K562 treated with DMSO at 1 percent for 12 hours (cell line): Measurements from ENCODE around the gene LYPD5. TPM values are rescaled to one million over a fixed set of nuclear protein-coding genes. Genes with fewer than 3 reads are reported as not detected.

Source experiments
- total RNA-seq: library from RNA; unstranded; fragments of 300-600 nt; gene quantifications from 2 replicates; pipeline ENCODE4 v1.2.3, GENCODE V29; 2022; ENCODE audit not compliant: insufficient read depth

Gene LYPD5, protein sequence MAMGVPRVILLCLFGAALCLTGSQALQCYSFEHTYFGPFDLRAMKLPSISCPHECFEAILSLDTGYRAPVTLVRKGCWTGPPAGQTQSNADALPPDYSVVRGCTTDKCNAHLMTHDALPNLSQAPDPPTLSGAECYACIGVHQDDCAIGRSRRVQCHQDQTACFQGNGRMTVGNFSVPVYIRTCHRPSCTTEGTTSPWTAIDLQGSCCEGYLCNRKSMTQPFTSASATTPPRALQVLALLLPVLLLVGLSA
- 1.4 TPM in 1 of 2 replicates, not detected in the other for total RNA-seq

DNA sequence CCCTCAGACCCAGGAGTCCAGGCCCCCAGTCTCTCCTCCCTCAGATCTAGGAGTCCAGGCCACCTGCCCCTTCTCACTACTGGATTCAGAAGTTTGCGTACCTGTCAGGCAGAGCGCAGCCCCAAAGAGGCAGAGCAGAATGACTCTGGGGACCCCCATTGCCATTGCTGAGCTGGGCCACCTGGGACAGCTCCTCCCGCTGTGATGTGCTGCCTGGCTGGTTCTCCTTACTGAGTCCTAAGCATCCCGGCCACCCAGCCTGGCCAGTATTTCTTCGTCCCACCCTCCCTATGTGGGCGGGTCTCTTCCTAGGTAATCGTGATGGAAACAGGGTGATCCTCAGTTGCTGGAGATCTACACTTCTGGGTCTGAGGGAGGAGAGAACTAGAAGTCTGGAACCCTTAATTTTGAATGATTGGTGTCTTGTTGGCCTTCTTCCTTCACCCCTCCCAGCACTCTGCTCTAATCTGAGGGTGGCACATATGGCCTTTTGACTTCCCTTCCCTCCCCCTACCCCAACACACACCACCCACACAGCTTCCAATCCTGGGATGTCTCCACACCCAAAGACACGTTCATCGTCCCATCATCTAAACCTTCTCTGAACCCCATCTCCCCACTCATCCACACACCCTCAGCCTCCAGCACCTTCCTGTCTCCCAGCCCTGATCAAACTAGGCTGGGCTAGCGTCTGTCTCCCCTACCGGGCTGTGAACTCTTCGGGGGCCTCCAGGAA lies at the start of gene LYPD5:
TSS of gene LYPD5 (minus strand) at position 232 of the 736 bp plus-strand sequence. CDS start at position 165, 67 bp downstream.

DNA sequence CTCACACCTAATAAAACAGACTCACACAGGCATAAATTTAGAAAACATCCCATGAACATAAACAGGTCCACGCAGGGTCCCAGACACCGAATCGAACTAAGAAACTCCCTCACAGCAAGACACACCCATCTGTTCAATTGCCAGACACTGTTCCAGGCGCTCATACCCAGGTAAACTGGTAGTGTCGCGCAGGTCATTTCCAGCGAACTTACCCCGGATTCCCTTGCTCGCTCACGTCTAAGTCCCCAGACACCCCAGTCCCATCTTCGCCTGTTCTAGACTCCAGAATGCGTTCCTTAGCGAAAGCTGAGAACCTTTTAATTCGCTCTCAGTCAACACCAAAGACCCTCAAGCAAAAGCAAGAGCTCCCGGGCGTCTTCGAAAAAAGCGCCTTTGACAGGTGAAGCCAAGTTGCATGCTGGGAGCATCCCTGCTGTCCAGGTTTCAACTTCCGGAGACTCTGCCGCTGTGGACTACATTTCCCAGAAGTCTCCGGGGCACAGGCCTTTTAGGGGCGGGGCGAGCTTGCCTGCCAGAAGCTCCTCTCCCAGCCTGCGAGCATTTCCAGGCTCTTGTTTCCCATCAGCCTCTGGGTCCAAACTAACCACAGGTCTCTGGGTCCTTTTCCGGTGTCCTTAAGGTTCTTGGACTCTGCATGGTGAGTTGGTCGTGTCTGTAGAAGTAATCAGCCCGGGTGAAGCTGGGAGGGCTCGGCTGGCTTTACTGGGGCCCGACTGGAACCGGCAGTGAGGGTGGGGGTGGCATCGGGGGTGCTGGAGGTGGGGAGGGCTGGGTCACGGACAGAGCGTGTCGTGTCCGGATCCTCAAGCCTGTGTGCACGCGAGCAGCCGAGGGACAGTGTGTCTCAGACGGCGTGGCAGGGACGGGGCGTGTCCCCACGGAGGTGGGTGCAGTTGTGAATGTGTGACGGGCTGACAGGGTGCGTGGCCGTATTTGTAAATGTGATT lies 24.8 kb upstream of the LYPD5 start, which contains the start of gene ZNF283:
TSS of gene ZNF283 (plus strand) at position 535 of the 968 bp plus-strand sequence. CDS start 6,184 bp downstream, outside the sequence.

DNA sequence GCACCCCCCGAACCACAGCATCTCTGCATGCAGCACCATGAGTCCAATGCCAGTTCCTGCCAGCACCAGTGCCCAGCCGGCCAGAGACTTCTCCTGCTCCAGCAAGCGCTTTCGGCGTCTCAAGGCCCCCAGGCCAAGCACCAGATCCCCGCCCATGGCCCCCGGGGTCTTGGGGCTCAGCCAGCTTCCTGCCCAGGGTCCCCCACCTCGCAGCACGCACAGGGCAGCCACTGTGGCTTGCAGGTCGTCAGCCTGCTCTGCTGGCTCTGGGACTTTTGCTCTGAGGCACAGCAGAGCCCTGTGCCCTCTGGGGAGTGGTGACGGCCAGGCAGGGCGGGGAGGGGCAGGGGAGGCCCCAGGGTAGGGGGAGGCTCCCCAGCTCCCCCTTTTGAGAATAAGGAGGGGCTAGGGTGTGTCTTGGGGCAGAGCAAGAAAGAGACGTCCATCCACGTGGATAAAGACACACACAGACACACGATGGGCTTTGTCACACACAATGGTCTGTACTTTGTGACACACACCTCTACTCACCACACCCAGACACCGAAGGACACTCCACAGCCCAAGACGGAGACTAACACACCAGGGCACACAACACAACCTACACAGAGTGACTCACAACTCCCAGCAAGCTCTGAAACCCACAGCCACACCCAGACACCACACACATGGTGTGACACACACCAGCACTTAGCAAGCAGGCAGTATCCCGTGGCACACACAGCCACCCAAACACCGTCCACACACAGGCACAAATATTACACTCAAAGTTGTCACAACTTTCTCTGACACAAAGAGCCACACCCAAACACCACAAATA lies 21.3 kb downstream of the LYPD5 start, which contains the start of gene KCNN4:
TSS of gene KCNN4 (minus strand) at position 268 of the 820 bp plus-strand sequence. CDS start at position 156, 112 bp downstream.

DNA sequence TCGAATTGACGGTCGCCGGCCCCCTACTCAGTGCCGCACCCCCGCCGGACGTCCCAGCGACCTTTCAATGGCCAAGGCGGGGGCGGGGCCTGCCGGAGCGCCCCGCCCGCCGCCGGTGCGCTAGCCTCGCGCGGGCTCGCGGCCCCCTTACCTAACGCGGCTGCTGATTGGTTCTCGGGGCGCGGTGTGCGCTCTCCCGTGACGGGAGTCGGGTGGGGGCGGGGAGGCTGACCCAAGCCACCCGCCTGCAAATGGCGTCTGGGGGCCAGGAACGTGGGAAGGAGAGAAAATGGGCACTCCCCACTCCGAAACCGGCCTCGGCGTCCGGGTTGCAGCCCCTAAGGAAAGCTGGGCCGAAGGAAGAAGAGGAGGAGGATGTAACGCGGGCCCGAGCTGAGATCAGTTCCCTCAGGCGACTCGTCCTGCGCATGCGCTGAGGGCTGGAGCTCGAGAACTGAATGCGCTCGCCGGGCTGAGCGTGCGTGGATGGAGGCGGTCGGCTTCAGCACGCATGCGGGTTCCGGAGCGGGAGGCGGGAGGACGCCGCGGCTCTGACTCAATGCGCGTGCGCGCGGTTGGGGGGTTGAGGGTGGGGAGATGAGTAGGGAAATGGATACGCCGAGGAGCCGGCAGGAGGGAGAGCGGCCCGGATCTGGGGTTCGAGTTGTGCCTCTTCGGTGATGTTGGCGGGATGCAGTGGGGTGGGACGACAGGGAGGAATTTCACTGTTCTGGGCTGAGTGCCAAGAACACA lies 47.6 kb downstream of the LYPD5 start, which contains the start of gene SMG9:
TSS of gene SMG9 (minus strand) at position 460 of the 753 bp plus-strand sequence. CDS start 4,221 bp downstream, outside the sequence.

Other genes starting within 250 kb of the LYPD5 start
- 33.6 and 58.9 TPM in 2 replicates for gene XRCC1, start 226.9 kb downstream of the LYPD5 start, total RNA-seq
- gene PINLYP, start 226.6 kb downstream of the LYPD5 start, total RNA-seq, result 2.2 and 4.5 TPM in 2 replicates
- 3.6 and 7.0 TPM in 2 replicates for gene IRGQ, start 206.3 kb downstream of the LYPD5 start, total RNA-seq
- gene ZNF576, start 205.9 kb downstream of the LYPD5 start, total RNA-seq, result 11.0 and 15.2 TPM in 2 replicates
- gene SRRM5, start 190.4 kb downstream of the LYPD5 start, total RNA-seq, result 0.57 and 1.8 TPM in 2 replicates
- gene ZNF428, start 182.8 kb downstream of the LYPD5 start, total RNA-seq, result 61.7 and 81.6 TPM in 2 replicates
- gene CADM4, start 162.6 kb downstream of the LYPD5 start, total RNA-seq, result 3.4 and 5.0 TPM in 2 replicates
- gene PLAUR, start 132.3 kb downstream of the LYPD5 start, total RNA-seq, result 22.5 and 28.7 TPM in 2 replicates
- gene IRGC, start 86.4 kb downstream of the LYPD5 start, total RNA-seq, result not detected in 2 replicates
- 24.8 and 38.4 TPM in 2 replicates for gene SMG9, start 47.5 kb downstream of the LYPD5 start, total RNA-seq
- gene KCNN4, start 21.5 kb downstream of the LYPD5 start, total RNA-seq, result 8.2 and 11.0 TPM in 2 replicates
- gene ZNF283, start 24.9 kb upstream of the LYPD5 start, total RNA-seq, result 1.5 and 5.6 TPM in 2 replicates
- gene ZNF404, start 81.5 kb upstream of the LYPD5 start, total RNA-seq, result 1.1 and 1.2 TPM in 2 replicates
- 1.6 and 7.4 TPM in 2 replicates for gene ZNF45, start 132.8 kb upstream of the LYPD5 start, total RNA-seq
- 0.60 TPM in 1 of 2 replicates, not detected in the other for gene ZNF221, start 148.8 kb upstream of the LYPD5 start, total RNA-seq
- gene ZNF155, start 181.7 kb upstream of the LYPD5 start, total RNA-seq, result not detected in 2 replicates
- gene ZNF230, start 200.5 kb upstream of the LYPD5 start, total RNA-seq, result 0.56 and 2.2 TPM in 2 replicates
- gene ZNF222, start 222.9 kb upstream of the LYPD5 start, total RNA-seq, result 2.0 and 4.9 TPM in 2 replicates
- 1.2 and 2.3 TPM in 2 replicates for gene ZNF223, start 249.6 kb upstream of the LYPD5 start, total RNA-seq